NCI-H524 treated with DMSO at 0.1 percent for 48 hours (cell line): ENCODE measurements around the gene ETFDH.
"Not testable (repeated sequence)": the region's sequence is repeated elsewhere in the genome, so short reads cannot be mapped to it uniquely, and the experiment has no call there.

Experiments used
- DNase-seq: peaks from one replicate; lab custom pipeline; 2025; lab: John Stamatoyannopoulos, UW

The ETFDH gene

DNA sequence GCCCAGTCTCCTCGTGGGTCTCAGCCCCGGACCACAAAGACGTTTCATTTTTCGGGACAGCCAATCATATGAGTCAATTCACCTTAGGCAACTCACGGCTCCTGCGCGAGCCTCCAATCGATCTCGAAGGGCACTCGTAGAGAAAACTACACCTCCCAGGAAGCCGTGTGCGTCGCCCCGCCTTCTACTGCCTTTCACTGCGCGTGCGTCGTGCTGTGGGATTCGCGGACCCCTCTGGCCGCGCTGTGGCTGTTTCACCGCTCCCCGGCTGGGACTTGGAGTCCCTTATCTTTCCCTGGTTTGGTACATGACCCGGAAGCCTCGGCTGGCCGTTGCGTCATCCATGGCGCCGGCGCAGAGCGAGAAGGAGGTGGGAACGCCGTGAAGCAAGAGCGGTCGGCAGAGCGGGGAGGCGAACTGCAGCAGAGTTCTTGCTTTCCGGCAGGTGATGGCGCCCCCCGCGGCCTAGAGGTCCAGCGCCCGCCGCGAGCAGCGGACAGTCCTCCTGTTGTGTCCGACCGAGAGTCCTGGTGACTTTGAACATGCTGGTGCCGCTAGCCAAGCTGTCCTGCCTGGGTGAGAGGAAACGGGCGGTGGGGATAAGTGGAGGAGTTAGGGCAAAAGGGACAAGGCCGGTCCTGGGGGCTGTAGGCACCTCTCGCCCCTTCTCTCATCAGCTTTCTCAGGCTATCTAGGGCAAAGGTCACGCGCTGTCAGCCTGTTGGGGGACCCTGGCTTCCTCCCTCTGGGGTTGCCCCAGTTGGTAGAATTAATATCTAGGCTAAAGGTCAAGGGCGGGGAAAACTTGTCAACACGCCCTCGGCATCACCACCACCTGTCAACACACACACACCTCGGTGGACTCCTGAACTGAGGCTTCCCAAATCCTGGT lies at the start of gene ETFDH:
ETFDH (plus strand) TSS at position 382 of the 892 bp plus-strand sequence; CDS start at position 543, 161 bp downstream.
- DNase-seq, result peak; percentile 87

DNA sequence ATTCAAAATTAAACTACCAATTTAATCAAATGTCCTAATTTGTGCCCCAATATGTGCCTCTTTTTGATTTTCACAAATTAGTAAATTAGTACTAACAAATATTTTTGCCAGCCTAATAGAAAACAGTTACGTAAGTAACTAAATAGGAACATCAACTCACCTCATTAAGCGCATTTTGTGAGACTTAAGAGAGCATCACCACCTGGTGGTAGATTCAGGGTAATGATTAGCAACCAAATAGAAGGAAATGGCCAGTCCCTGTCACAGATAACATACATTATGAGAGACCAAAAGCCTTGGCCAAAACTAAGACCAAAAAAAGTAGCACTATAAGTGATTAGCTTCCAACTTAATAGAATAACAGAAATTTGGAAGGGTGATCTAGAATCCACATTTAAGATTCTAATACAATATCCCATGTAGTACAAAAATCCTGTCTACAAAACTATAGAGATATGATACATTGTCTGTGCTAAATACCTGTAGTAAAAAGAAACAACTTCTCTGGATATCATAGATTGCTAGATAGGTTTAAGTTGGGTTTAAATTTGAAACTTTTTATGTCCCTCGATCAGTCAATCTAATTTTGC lies 47.1 kb upstream of the ETFDH start:
- DNase-seq, result no peak

DNA sequence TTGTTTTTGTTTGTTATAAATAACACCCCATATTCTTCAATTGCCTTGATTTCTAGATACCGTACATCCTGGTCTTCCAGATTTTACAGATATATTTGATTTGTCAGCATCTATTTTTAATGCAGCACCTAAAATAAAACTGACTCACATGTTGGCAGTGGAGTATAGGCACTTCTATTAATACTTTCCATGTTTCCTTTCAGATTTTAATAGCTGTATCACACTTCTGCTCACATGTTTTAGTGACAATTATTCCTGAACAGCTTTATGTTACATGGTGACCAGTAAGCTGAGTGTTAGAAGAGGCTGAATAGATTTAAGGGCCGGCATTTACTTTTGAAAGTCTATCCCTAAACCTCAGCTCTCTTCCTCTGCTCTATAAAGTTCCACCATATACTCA lies 46.6 kb upstream of the ETFDH start:
- DNase-seq, result no peak

DNA sequence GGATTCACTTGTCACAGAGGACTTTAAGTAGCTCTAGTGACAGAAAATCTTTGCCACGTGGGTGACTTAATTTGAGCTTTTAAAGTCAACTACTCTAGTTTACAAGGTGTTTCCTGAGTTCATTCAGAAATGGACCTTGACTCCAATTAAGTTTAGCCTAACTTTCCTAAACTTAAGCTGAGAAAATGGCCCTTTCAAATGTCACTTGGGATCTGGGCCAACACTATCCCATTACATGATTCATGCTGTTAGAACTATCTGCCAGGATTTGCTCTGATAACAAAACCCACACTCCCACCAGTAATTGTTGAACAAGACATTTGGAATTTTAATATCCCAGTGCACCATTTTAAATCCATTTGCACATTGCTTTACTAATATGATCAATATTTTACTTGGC lies 41.2 kb upstream of the ETFDH start:
- no peak for DNase-seq

DNA sequence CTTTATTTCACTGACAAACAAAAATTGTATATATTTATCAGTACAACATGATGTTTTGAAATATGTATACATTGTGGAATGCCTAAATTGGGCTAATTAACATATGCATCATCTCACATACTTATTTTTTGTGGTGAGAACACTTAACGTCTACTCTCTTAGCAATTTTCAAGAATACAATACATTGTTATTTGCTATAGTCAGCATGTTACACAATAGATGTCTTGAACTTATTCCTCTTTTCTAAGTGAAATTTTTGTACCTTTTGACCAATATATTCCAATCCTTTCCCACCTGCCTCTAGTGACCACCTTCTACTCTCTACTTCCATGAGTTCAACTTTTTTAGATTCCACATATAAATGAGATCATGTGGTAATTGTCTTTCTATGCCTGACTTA lies 35.5 kb upstream of the ETFDH start:
- DNase-seq, result no peak

DNA sequence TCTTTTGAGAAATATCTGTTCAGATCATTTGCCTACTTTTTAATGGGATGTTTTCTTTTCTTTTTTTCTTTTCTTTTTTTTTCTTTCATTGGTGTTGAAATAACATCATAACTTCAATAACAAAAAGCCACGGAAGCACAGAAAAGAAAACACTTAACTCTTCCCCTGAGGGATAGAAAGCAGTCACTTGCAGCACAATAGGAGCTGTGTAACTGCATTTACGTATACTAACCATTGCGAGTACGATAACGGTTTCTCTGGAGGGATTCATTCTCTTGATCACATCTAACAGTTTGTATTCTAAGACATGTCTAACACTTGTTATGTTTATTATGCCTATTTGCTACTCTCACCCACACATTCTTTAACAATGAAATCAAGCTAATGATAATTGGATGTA lies 27.7 kb upstream of the ETFDH start:
- no peak for DNase-seq

DNA sequence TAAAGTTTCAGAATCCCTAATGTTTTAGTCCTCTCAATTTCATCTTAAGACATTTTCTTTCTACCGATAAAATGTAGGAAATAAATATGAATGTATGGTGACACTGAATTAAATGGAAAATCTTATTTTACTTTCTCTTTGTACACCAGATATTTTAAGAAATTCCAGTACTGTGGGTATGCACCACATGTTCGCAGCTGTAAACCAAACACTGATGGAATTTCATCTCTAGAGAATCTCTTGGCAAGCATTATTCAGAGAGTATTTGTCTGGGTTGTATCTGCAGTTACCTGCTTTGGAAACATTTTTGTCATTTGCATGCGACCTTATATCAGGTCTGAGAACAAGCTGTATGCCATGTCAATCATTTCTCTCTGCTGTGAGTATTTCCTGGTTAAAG lies 27.3 kb upstream of the ETFDH start:
- DNase-seq, result no peak

DNA sequence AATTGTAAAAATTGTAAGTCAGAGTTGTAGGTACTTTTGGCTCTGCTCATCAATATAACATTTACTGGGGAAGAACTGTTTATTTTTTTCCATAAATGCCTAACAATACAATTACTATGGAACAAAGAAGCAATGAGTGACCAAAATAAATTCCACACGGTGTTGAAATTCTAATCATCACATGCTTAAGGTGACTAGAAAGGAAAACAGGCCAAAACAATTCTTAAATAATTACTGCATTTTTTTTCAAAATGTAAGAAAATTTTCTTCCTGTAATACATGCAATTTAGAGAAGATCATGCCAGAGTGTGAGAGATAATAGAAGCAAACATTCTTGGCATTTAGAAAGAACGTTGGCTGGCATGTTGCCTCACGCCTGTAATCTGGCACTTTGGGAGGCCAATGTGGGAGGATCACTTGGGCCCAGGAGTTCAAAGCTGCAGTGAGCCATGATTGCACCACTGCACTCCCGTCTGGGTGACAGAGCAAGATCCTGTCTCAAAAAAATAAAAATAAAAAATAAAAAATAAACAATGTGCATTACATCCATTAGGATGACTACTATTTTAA lies 22.9 kb upstream of the ETFDH start:
- DNase-seq, result no peak

DNA sequence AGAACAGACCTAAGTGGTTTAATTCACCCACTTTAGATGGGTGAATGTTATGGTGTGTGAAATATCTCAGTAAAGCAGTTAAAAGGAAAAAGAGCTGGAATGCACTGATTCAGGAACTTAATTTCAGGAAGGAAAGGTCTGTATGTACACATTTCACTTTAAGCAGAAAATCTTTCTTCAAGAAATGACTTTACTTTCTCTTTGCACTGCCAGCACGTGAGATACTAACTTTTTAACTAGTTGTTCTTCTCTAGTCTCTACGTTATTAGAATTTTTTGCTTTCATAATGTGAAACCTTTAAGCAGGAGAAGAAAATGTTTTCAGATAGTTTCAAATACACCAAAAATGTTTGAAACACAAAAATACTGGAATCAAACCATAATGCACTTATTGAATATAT lies 19.2 kb upstream of the ETFDH start:
- no peak for DNase-seq

DNA sequence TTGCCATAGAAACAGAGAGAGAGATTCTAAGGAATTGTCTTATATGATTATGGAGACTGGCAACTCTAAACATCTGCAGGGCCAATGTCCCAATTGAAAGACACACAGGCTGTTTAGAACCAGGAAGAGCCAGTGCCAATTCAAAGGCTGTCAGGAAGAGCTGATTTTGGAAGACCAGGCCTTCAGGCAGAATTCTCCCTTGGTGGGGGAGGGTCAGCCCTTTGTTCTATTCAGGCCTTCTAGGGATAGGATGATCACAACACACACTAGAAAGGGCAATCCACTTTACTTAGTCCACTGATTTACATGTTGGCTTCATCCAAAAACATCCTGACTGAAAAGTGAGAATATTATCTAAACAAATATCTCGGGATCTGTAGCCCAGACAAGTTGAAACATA lies 15.7 kb upstream of the ETFDH start:
- no peak for DNase-seq

DNA sequence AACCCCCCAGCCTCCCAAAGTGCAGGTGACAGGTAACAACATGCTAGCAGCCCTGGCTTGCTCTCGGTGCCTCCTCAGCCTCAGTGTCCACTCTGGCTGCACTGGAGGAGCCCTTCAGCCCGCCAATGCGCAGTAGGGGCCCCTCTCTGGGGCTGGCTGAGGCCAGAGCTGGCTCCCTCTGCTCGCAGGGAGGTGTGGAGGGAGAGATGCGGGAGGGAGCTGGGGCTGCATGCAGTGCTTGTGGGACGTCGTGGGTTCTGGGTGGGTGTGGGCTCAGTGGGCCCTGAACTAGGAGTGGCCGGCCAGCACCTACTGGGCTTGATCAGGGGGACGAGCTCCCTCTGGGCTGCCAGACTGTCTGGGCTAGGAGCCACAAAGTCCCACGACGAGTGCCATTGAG lies 14.8 kb upstream of the ETFDH start:
- no peak for DNase-seq

DNA sequence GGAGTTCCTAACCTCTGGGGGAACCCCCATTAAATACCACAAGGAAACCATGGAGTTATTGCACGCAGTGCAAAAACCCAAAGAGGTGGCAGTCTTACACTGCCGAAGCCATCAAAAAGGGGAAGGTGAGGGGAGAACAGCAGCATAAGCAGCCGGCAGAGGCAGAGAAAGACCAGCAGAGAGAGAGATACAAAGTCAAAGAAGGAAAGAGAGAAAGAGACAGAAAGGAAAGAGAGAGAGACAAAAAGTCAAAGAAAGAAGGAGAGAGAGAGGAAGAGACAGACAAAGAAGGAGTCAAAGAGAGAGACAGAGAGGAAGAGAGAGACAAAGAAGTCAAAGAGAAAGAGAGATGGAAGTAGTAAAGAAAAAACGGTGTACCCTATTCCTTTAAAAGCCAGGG lies 8.8 kb upstream of the ETFDH start:
- not testable (repeated sequence) for DNase-seq

DNA sequence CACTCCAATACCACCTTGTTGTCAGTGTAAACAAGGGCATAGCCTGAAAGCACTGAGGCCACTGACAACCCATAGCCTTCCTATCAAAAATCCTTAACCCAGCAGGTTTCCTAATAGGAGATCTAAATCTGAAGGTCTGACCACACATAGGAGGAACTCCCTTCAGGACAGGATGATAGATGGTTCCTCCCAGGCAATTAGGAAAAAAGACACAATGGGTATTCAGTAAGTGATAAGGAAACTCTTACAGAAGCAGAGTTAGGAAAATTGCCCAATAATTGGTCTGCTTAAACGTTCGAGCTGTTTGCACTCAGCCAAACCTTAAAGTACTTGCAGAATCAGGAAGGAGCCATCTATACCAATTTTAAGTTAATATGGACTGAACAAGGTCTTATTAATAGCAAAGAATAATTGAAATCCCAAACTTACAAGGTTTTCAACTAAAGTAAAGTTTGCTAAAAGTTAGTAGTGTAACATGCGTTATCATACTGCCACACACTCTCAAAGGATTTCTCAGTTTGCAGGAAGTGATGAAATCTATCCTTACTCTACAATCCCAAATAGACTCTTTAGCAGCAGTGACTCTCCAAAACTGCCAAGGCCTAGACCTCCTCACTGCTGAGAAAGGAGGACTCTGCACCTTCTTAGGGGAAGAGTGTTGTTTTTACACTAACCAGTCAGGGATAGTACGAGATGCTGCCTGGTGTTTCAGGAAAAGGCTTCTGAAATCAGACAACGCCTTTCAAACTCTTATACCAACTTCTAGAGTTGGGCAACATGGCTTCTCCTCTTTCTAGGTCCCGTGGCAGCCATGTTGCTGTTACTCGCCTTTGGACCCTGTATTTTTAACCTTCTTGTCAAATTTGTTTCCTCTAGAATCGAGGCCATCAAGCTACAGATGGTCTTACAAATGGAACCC lies 8.1 kb upstream of the ETFDH start:
- not testable (repeated sequence) for DNase-seq

DNA sequence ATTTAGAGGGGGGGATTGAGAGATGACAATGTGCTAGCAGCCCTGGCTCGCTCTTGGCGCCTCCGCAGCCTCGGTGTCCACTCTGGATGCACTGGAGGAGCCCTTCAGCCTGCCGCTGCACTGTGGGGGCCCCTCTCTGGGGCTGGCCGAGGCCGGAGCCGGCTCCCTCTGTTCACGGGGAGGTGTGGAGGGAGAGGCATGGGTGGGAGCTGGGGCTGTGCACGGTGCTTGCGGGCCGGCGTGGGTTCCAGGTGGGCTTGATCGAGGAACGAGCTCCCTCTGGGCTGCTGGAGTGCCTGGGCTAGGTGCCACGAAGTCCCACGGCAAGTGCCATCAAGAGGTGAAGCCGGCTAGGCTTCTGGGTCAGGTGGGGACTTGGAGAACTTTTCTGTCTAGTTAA lies 7.3 kb upstream of the ETFDH start:
- DNase-seq, result no peak

DNA sequence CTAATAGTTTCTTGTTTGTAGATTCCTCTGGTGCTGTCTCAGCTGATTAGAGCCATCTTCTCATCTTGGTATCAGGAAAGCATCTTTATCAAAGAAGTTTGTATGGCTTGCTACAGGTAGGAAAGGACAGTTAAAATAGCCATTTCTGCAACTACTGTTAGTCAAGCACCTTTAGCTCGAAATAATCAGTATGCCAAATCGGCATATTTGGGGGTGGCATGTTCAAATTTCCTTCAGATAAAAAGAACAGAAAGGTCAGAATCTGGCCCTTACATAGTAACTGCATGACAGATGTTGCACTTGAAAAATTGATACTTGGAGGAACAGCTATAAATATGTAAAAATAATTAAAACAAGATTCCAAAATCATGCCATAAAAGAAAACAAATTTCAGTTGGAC lies 5.2 kb upstream of the ETFDH start:
- no peak for DNase-seq

DNA sequence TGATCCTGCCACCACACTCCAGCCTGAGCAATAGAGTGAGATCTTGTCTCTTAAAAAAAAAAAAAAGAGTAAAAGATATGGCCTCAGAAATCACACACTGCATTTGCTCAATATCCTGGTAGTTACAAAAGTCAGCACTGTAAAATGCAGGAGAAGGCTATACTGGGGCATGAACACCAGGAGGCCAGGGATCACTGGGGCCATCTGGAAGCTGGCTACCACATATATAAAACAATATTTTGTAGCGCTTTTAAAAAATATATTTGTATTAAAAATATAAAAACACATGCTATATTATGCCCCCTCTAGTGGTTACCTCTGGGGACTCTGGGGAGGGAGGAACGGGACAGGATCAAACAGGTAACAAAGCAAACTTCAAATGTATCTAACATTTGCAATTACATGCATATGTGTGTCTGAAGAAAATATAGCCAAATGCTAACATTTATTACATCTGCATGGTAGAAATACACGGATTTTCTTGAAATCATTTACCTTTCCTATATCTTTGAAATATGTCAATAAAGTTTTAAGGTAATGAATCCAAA lies 4.4 kb upstream of the ETFDH start:
- DNase-seq, result no peak

DNA sequence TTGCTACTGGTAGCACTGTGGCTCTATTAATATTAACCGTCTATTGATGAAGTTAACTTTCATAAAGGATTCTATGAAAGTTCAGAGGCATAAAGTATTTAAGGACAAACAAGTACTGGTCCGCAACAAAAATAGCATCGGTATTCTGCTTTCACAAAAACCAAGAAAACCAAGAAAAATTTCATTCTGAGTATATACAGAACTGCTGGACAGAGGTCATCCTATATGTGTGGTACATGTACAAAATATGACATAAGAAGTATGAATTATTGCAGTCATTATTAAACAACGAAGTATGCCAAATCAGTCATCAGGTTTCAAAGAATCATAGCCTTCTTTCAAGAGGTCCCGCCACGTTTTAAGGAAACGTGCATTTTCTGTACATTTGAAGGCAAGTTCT lies 2.8 kb upstream of the ETFDH start:
- no peak for DNase-seq

DNA sequence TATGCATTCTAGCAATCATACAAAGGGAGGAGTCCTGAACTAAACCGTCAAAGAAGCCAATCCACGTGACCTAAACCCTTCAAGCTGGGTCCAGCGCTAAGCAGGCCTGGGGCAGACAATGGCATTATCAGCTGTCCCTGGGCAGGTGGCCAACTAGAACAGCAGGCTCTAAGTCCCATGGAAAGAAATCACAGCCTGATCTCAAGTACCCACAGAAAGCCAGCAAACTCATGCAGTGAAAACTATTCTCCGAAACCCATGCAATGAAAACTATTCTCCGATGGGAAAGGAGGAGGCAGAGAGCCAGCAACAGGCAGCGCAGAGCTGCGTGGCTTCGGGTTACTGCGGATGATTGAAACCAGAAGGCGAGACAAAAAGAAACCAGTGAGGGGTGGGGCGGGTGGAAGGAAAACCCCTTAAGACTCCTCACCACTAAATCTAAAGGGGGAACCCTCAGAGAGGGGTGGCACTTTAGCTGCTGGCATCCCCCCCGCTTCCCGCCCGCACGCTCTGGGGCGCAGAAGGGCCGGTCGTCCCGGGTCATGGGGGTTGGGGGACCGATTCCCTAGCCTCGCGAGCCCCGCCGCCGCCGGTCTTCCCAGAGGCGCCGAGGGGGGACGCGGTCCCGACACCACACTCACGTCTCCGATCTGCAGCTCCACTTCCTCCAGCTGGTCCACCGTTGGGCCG lies 976 bp upstream of the ETFDH start:
- DNase-seq, result peak; percentile 66

DNA sequence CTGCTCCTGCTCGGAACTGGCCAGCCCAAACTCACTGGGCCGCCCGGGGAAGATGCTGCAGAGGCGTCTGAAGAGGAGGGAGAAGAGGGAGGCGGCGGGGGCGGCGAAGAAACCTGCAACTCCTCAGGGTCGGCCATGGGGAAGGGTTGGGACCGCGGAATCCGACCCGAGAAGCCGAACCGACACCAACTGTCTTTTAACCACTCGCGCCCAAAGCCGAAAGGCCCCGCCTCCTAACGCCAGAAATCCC lies 506 bp upstream of the ETFDH start, which contains the start of gene C4orf46:
C4orf46 (minus strand) TSS at position 223 of the 250 bp plus-strand sequence; CDS start at position 137, 86 bp downstream.
- DNase-seq, result no peak

DNA sequence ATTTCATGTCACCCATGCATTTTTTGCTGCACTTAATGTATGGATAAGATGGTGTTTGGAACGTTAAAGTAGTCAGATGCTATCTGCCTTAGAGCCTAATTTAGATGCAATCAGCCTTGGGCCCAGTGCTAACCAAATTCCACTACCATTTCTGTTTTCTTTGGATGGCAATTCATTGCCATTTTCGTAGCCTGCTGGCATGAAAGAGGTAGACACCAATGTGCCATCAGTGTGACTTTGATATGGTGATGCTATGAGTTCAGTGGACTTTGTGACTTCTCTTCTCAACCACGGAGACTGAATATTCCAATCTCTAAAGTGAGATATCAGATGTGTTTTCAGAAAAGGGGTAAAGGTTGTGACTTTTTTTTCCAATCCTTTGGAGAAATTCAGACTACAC lies 1.5 kb downstream of the ETFDH start:
- DNase-seq, result no peak

DNA sequence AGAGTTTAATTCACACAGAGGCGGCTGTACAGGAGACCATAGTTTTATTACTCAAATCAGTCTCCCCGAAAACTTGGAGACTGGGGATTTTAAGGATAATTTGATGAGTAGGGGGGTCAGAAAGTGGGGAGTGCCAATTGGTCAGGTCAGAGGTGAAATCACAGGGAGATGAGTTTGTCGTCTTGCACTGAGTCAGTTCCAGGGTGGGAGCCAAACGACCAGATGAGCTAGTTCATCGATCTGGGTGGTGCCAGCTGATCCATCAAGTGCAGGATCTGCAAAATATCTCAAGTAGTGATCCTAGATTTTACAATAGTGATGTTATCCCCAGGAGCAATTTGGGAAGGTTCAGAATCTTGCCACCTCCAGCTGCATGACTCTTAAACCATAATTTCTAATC lies 4.0 kb downstream of the ETFDH start:
- DNase-seq, result no peak

DNA sequence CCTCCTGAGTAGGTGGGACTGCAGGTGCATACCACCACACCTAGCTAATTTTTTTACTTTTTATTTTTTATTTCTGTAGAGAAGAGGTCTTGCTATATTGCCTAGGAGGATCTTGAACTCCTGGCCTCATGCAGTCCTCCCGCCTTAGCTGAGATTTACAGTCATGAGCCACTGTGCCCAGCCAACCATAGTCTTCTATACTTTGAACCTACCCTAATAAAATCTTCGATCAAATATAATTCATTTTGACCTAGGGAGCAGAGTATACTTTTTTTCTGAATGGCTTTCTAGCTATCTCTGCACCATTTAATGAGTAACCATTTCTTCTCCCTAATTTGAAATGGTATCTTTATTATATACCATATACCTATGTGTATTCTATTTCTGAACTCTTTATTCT lies 6.7 kb downstream of the ETFDH start:
- no peak for DNase-seq
